ENCODE measurements around the gene IGFL2. TPM values are rescaled to one million over a fixed set of nuclear protein-coding genes. Genes with fewer than 3 reads are reported as not detected.
A peak's percentile ranks its signal among the peaks of the same experiment; 100 is the strongest.

IGFL2 gene
- total and polyA plus RNA-seq, 9 of the 15 experiments (the other 6 are each of a cell fraction or from before 2014, with no cell fraction given) = 0.42 to 1.7 (median 0.75) TPM; not detected in 2

DNA sequence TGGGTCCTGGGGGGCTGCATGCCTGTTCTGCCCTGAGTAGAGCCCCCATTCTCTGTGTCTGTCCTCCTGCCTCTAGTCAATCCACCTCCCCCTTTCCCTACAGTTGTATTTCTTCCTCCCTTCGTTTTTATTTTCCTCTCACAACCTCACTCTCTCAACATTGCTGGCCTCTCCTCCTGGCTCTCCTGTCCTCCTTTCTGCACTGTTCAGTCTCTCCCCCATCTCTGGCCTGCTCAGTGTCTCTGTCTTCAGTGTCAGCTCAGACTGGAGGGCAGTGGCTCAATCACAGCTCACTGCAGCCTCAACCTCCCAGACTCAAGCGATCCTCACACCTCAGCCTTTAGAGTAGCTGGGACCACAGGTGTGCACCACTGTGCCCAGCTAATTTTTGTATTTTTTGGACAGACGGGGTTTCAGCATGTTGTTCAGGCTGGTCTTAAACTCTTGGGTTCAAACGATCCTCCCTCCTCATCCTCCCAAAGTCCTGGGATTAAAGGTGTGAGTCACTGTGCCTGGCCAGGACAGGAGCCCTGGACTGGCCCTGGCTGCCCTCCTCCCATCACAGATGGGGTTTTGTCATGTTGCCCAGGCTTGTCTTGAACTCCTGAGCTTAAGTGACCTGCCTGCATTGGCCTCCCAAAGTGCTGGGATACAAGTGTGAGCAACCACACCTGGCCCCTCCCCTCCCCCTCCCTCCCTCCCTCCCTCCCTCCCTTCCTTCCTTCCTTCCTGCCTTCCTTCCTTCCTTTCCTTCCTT, 49.5 kb downstream of the IGFL2 start:
- Histone ChIP-seq H3K36me3 (ENCODE audit: control insufficient read depth, insufficient read depth, low read length) (no peaks in the 10 kb centered on the region), H3K27ac (ENCODE audit: extremely low read depth, low read depth, low read length) (no peak overlapping the region), H3K4me3 (no peak overlapping the region), H3K4me1 (replicated peaks in 1 of 2; ENCODE audit: control insufficient read depth in 2 of 2, insufficient read depth in 2 of 2, low read length in 2 of 2) (peaks cover 6 to 7% of the 10 kb centered on the region in 2 experiments), H3K79me2 (ENCODE audit: control insufficient read depth, insufficient read depth, low read length) (no peaks in the 10 kb centered on the region; the same call in 2 of the 3 replicates), H4K20me1 (replicated peaks; ENCODE audit: control insufficient read depth, insufficient read depth, low read length) (no peaks in the 10 kb centered on the region), H3K27me3 (ENCODE audit: control insufficient read depth in 2 of 2, insufficient read depth in 2 of 2, low read length in 2 of 2) (no peaks in the 10 kb centered on the region), H3K9me3 (replicated peaks; ENCODE audit: control insufficient read depth, insufficient read depth, low read depth, low read length) (no peaks in the 10 kb centered on the region), H3K4me2 (ENCODE audit: insufficient read depth, low read length) (no peak overlapping the region), H2AFZ (ENCODE audit: low read depth, low read length) (no peak overlapping the region), H3K9ac (ENCODE audit: insufficient read depth in 1 of 2, low read depth in 2 of 2, low read length in 2 of 2) (no peak overlapping the region), H3K9me1 (ENCODE audit: control insufficient read depth, insufficient read depth, low read length) (no peaks in the 10 kb centered on the region)
- WGBS (ENCODE audit: insufficient coverage, low coverage, missing lambda C conversion rate) = 17% methylated on average over 4 of the region's 4 CpGs
- no peak for FAIRE-seq
- in situ Hi-C loops (cut with MboI) (no loop called here), intact Hi-C loops (cut with micrococcal nuclease) (no loop called here)
- no peak for DNase-seq (ENCODE audit: extremely low read depth in 1 of 4, low spot score in 3 of 4)
- ChIA-PET CTCF (ENCODE audit: low intra/inter-chr PET ratio) (no interaction called here), POLR2A (no interaction called here)
- no peak for ATAC-seq
- no TSS peak for BruUV-seq (replicated peaks)
- no peak for TF ChIP-seq CCNT2 (IDR thresholded peaks at IDR 0.05; ENCODE audit: borderline replicate concordance, extremely low read depth, insufficient read length, low read depth, low read length)
- peak; percentile 58; the same call in 1 of the 2 replicates for TF ChIP-seq HMG20A (CRISPR knock-in tag; conservative IDR thresholded peaks at IDR 0.05)
- TF ChIP-seq OTX1 (CRISPR knock-in tag; IDR thresholded peaks at IDR 0.05) = peak; percentile 97
- 0 out of 2 replicates have a peak, but pooled peaks have one; percentile 3 for TF ChIP-seq ZNF436 (CRISPR knock-in tag; IDR thresholded peaks at IDR 0.05)
- peak; percentile 54; the same call in 1 of the 2 replicates for TF ChIP-seq ESRRB (CRISPR knock-in tag; IDR thresholded peaks at IDR 0.05; ENCODE audit: borderline replicate concordance)
- no peak for TF ChIP-seq KDM2B (CRISPR knock-in tag; IDR thresholded peaks at IDR 0.05)
- TF ChIP-seq ZBTB7A (IDR thresholded peaks at IDR 0.05; ENCODE audit: borderline replicate concordance, control insufficient read depth, low read depth, low read length) = no peak
- TF ChIP-seq SETDB1 (IDR thresholded peaks at IDR 0.05; ENCODE audit: low read length) = no peak
- no peak for TF ChIP-seq EZH2 (IDR thresholded peaks at IDR 0.05; ENCODE audit: borderline replicate concordance, low read depth, low read length)
- TF ChIP-seq, protein P1, sequence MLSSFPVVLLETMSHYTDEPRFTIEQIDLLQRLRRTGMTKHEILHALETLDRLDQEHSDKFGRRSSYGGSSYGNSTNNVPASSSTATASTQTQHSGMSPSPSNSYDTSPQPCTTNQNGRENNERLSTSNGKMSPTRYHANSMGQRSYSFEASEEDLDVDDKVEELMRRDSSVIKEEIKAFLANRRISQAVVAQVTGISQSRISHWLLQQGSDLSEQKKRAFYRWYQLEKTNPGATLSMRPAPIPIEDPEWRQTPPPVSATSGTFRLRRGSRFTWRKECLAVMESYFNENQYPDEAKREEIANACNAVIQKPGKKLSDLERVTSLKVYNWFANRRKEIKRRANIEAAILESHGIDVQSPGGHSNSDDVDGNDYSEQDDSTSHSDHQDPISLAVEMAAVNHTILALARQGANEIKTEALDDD (IDR thresholded peaks at IDR 0.05) = no peak
- TF ChIP-seq HMGN3 (IDR thresholded peaks at IDR 0.05; ENCODE audit: borderline replicate concordance, extremely low read depth, insufficient read length, low read depth, low read length) = no peak
- peak; percentile 18 for TF ChIP-seq KDM5B (IDR thresholded peaks at IDR 0.05; ENCODE audit: insufficient replicate concordance, low read depth, low read length)
- TF ChIP-seq EGR1 (conservative IDR thresholded peaks at IDR 0.05) = no peak
- no peak for TF ChIP-seq NFRKB (IDR thresholded peaks at IDR 0.05; ENCODE audit: low read depth)
- TF ChIP-seq, protein P2, sequence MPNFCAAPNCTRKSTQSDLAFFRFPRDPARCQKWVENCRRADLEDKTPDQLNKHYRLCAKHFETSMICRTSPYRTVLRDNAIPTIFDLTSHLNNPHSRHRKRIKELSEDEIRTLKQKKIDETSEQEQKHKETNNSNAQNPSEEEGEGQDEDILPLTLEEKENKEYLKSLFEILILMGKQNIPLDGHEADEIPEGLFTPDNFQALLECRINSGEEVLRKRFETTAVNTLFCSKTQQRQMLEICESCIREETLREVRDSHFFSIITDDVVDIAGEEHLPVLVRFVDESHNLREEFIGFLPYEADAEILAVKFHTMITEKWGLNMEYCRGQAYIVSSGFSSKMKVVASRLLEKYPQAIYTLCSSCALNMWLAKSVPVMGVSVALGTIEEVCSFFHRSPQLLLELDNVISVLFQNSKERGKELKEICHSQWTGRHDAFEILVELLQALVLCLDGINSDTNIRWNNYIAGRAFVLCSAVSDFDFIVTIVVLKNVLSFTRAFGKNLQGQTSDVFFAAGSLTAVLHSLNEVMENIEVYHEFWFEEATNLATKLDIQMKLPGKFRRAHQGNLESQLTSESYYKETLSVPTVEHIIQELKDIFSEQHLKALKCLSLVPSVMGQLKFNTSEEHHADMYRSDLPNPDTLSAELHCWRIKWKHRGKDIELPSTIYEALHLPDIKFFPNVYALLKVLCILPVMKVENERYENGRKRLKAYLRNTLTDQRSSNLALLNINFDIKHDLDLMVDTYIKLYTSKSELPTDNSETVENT (CRISPR knock-in tag; IDR thresholded peaks at IDR 0.05) = no peak
- TF ChIP-seq MED1 (CRISPR knock-in tag; IDR thresholded peaks at IDR 0.05; ENCODE audit: borderline replicate concordance) = 0 out of 2 replicates have a peak, but pooled peaks have one; percentile 45
- no peak for TF ChIP-seq MAZ (CRISPR knock-in tag; conservative IDR thresholded peaks at IDR 0.05 in 1 of 2, IDR thresholded peaks at IDR 0.05 in 1 of 2)
- TF ChIP-seq DACH1 (IDR thresholded peaks at IDR 0.05; ENCODE audit: partially characterized antibody) = no peak
- no peak for TF ChIP-seq NCOA4 (IDR thresholded peaks at IDR 0.05; ENCODE audit: partially characterized antibody)

All from K562 (cell line).